Keratinocyte (primary cell): ENCODE results near the gene SHANK1. TPM values are rescaled to one million over a fixed set of nuclear protein-coding genes. Genes with fewer than 3 reads are reported as not detected.
"Not testable (repeated sequence)": the region's sequence is repeated elsewhere in the genome, so short reads cannot be mapped to it uniquely, and the experiment has no call there.

Experiments used
- DNase-seq: peaks from one replicate; pipeline ENCODE4 v3.0.0-alpha.2; 2011; ENCODE audit warnings: low read depth, missing footprints, low spot score
- FAIRE-seq: peaks from 2 replicates; lab custom pipeline; 2011; peaks lifted over from hg19 to GRCh38; lab: Jason Lieb, UNC
- H2AFZ ChIP-seq: 2 replicates; pipeline ENCODE4 v1.6.0; 2012; ENCODE audit warnings: low read length, control low read depth, inconsistent platforms; ENCODE audit not compliant: control insufficient read depth
- H3K27ac ChIP-seq: 2 replicates; pipeline ENCODE4 v1.5.1; 2011; ENCODE audit warnings: low read length; ENCODE audit not compliant: control insufficient read depth, insufficient read depth
- H3K27me3 ChIP-seq: 3 replicates; pipeline ENCODE4 v1.6.0; 2011; ENCODE audit warnings: low read length; ENCODE audit not compliant: control insufficient read depth, insufficient read depth; ENCODE audit errors: extremely low read depth
- H3K36me3 ChIP-seq, 2 experiments: 2 replicates in 1 of 2; 3 replicates in 1 of 2; pipeline ENCODE4 v1.5.1; 2011; ENCODE audit warnings: low read length in 2 of 2, mild to moderate bottlenecking in 1 of 2; ENCODE audit not compliant: control insufficient read depth in 2 of 2, insufficient read depth in 2 of 2; ENCODE audit errors: extremely low read depth in 1 of 2
- H3K4me1 ChIP-seq: 3 replicates; pipeline ENCODE4 v1.5.1; 2011; ENCODE audit warnings: low read length; ENCODE audit not compliant: control insufficient read depth, insufficient read depth; ENCODE audit errors: extremely low read depth
- H3K4me2 ChIP-seq: 3 replicates; pipeline ENCODE4 v1.6.0; 2011; ENCODE audit warnings: low read depth, low read length; ENCODE audit not compliant: control insufficient read depth, insufficient read depth; ENCODE audit errors: extremely low read depth
- H3K4me3 ChIP-seq, 3 experiments: fragments of 200-600 bp in 1 of 3; sonication (generic) in 1 of 3; 2 replicates in 2 of 3; 3 replicates in 1 of 3; pipeline ENCODE4 v1.5.1; 2011 to 2016; ENCODE audit warnings: low read length in 3 of 3, mild to moderate bottlenecking in 3 of 3, control low read depth in 2 of 3, inconsistent platforms in 1 of 3, low read depth in 1 of 3, mixed read lengths in 1 of 3, mixed run types in 1 of 3, moderate library complexity in 1 of 3; ENCODE audit not compliant: control insufficient read depth in 2 of 3, insufficient read depth in 2 of 3; ENCODE audit errors: extremely low read depth in 1 of 3
- H3K79me2 ChIP-seq: 2 replicates; pipeline ENCODE4 v1.6.0; 2012; ENCODE audit warnings: low read length; ENCODE audit not compliant: control insufficient read depth, insufficient read depth
- H3K9ac ChIP-seq: 3 replicates; pipeline ENCODE4 v1.6.0; 2011; ENCODE audit warnings: low read length; ENCODE audit not compliant: control insufficient read depth, insufficient read depth; ENCODE audit errors: extremely low read depth
- H3K9me1 ChIP-seq: 3 replicates; pipeline ENCODE4 v1.6.0; 2011; ENCODE audit warnings: low read length; ENCODE audit not compliant: control insufficient read depth, insufficient read depth; ENCODE audit errors: extremely low read depth
- H3K9me3 ChIP-seq: 2 replicates; pipeline ENCODE4 v1.5.1; 2012; ENCODE audit warnings: low read depth, low read length; ENCODE audit not compliant: control insufficient read depth
- H4K20me1 ChIP-seq: 3 replicates; pipeline ENCODE4 v1.6.0; 2011; ENCODE audit warnings: low read length; ENCODE audit not compliant: control insufficient read depth, insufficient read depth; ENCODE audit errors: extremely low read depth
- CTCF ChIP-seq, 3 experiments: IDR thresholded peaks in 1 of 3; conservative IDR thresholded peaks in 1 of 3; optimal IDR thresholded peaks in 1 of 3; 2 replicates in 2 of 3; 3 replicates in 1 of 3; pipeline versions ENCODE3 to v1.5.1; 2011; ENCODE audit warnings: low read length in 3 of 3, mild to moderate bottlenecking in 3 of 3, moderate library complexity in 2 of 3, control low read depth in 1 of 3, inconsistent platforms in 1 of 3; ENCODE audit not compliant: insufficient read depth in 2 of 3; ENCODE audit errors: extremely low read depth in 1 of 3
- EZH2 ChIP-seq: IDR thresholded peaks from one replicate; pipeline ENCODE4 v1.6.1; 2012; ENCODE audit warnings: inconsistent platforms, mild to moderate bottlenecking, low read length, moderate library complexity
- dilution Hi-C: fragments of 300-500 bp; cut with MboI; formaldehyde crosslinking; loops from one replicate; pipeline ENCODE4 v1.7.0; 2020; ENCODE audit warnings: low sequenced_read_pairs; ENCODE audit not compliant: extremely low pct_ligation_motif_present
- polyA plus RNA-seq, 5 experiments: library from polyadenylated mRNA; depleted of rRNA in 3 of 5; stranded (reverse) in 3 of 5; stranded (forward) in 1 of 5; unstranded in 1 of 5; fragments of >200 nt; gene quantifications; 1 replicate in 1 of 5; 2 replicates in 3 of 5; 3 replicates in 1 of 5; pipeline versions ENCODE4 v1.2.1 to v1.2.3, GENCODE V29; 2011 to 2012; ENCODE audit warnings: missing spikeins in 2 of 5, low read depth in 1 of 5, low replicate concordance in 1 of 5

The SHANK1 gene
- polyA plus RNA-seq, 1 donor (not counting 4 experiments of a cell fraction or from before 2014, with no cell fraction given) = 0.51 TPM

DNA sequence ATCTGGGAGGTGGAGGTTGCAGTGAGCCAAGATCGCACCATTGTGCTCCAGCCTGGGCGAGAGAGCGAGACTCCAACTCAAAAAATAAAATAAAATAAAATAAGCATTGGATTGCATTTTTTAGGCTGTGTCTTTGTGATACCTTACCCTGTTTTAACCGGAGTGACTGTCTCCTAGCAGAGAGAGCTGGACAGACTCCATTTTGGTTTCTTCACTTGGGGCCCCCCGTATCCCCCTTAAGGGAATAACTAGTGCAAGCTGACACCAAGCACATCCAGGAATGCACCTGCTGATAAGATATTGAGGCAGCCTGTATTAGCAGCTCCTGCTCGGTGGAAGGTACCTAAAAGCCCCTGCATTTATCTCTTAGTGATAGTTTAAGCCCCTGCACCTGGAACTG, 29.9 kb upstream of the SHANK1 start:
- Histone ChIP-seq H3K9ac (no peak overlapping the region), H3K9me1 (no peaks in the 10 kb centered on the region), H3K36me3 (no peaks in the 10 kb centered on the region), H3K27me3 (no peaks in the 10 kb centered on the region), H3K4me2 (no peak overlapping the region), H4K20me1 (no peaks in the 10 kb centered on the region), H3K9me3 (no peaks in the 10 kb centered on the region), H3K79me2 (no peaks in the 10 kb centered on the region), H3K4me1 (no peaks in the 10 kb centered on the region), H2AFZ (no peak overlapping the region), H3K27ac (no peak overlapping the region), H3K4me3 (no peak overlapping the region)
- TF ChIP-seq CTCF (optimal IDR thresholded peaks at IDR 0.05 in 1 of 3, IDR thresholded peaks at IDR 0.05 in 1 of 3, conservative IDR thresholded peaks at IDR 0.05 in 1 of 3; ENCODE audit: extremely low read depth in 1 of 3, insufficient read depth in 2 of 3, low read length in 3 of 3) = no peak
- TF ChIP-seq EZH2 = no peak
- no peak for DNase-seq
- no peak for FAIRE-seq
- dilution Hi-C loops = no loop called here

DNA sequence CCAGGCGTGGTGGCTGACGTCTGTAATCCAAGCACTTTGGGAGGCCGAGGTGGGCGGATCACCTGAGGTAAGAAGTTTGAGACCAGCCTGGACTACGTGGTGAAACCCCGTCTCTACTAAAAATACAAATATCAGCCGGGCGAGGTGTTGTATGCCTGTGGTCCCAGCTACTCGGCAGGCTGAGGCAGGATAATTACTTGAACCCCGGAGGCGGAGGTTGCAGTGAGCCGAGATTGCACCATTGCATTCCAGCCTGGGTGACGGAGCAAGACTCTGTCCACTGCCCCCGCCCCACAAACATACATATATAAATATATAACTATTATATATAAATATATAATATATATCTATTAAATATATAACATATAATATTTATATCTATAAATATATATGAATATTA, 27.5 kb upstream of the SHANK1 start:
- DNase-seq, H4K20me1 ChIP-seq, H3K4me1 ChIP-seq, H3K9me1 ChIP-seq, dilution Hi-C loops, H3K36me3 ChIP-seq, H3K9ac ChIP-seq, H3K27ac ChIP-seq, H3K79me2 ChIP-seq, FAIRE-seq, H3K4me3 ChIP-seq, H2AFZ ChIP-seq, H3K4me2 ChIP-seq, H3K27me3 ChIP-seq, H3K9me3 ChIP-seq: not testable (repeated sequence)

GRCh38 chr19:50745221-50745620, 25.6 kb upstream of the SHANK1 start:
- no peak overlapping the region for H2AFZ ChIP-seq
- no peaks in the 10 kb centered on the region for H3K4me1 ChIP-seq
- H3K9me3 ChIP-seq = no peaks in the 10 kb centered on the region
- no peak for DNase-seq
- dilution Hi-C loops = no loop called here
- TF ChIP-seq CTCF (optimal IDR thresholded peaks at IDR 0.05 in 1 of 3, IDR thresholded peaks at IDR 0.05 in 1 of 3, conservative IDR thresholded peaks at IDR 0.05 in 1 of 3; ENCODE audit: extremely low read depth in 1 of 3, insufficient read depth in 2 of 3, low read length in 3 of 3) (no peak), EZH2 (no peak)
- no peak overlapping the region for H3K4me2 ChIP-seq
- no peak overlapping the region for H3K27ac ChIP-seq
- H4K20me1 ChIP-seq = no peaks in the 10 kb centered on the region
- H3K36me3 ChIP-seq = no peaks in the 10 kb centered on the region
- H3K9ac ChIP-seq = no peak overlapping the region
- no peaks in the 10 kb centered on the region for H3K27me3 ChIP-seq
- H3K79me2 ChIP-seq = no peaks in the 10 kb centered on the region
- H3K9me1 ChIP-seq = no peaks in the 10 kb centered on the region
- FAIRE-seq = no peak
- no peak overlapping the region for H3K4me3 ChIP-seq
